NCI-H226 (cell line): ENCODE results near the gene SOX12.

Experiments used
- DNase-seq: peaks from one replicate; pipeline ENCODE4 v3.0.0-alpha.2; 2015

The SOX12 gene

DNA sequence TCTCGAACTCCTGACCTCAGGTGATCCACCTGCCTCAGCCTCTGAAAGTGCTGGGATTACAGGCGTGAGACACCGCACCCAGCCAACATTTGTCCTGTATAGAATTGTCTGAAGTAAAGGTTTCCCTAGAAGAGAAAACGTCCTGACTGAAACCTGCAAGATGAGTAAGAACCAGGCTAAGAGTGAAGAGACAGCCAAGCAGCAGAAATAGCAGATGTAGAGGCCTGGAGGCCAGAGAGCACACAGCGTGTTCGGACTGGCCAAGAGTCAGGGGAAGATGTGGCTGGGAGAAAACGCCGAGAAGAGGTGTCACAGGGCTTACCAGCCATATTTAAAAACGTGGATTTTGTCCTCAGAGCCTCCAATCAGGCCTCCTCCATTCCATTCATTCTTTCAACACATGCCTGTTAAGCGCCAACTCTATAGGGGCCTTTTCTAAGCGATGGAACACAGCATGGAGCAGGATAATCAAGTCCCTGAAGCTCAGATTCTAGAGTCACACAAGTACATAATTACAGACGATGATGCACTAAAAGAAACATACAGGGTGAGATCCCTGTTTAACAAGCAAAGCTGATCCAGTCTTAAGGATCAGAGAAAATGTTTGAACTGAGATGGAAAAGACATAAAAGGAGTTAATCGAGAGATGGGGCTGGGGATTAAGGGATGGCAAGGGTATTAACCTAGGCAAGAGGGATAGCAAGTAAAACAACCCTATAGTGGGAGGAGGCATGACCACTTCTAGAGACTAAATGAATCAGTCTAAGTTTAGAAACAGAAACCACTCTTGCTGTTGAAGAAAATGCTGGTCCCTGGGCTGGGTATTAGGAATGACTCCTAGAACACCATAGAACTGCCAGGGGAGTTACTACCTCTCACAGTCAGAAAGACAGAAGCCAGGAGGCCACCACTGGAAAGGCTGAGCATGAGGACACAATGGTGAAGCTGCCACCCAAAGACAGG is 23.2 kb upstream of the SOX12 start:
- DNase-seq = no peak

- DNase-seq = no peak
Observed at GRCh38 chr20:305745-306144, 19.6 kb upstream of the SOX12 start.

GRCh38 chr20:308427-309038 is 16.8 kb upstream of the SOX12 start:
- no peak for DNase-seq

- no peak for DNase-seq
Observed at GRCh38 chr20:309306-309840, 16.0 kb upstream of the SOX12 start.

- peak; percentile 86 for DNase-seq
Observed at GRCh38 chr20:309841-310644, 15.3 kb upstream of the SOX12 start.

DNA sequence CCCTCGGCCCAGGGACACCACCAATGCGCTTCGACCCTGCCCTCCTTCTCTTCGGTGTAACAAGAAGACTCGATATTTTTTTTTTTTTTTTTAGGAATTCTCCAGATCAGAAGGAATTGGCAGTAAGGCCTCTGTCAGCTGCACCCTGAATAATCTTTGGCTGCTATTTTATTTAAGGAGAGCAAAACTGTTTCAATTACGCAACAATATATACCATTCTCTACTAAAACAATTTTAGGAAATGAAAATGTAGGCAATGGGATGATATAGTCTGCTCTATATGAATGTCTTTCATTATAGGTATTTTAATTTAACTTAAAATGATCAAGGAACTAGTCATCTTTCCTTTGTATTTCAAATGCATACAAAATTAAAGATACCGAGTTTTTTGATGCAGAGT is 14.7 kb upstream of the SOX12 start:
- no peak for DNase-seq

GRCh38 chr20:311609-312008 is 13.7 kb upstream of the SOX12 start:
- DNase-seq = no peak

GRCh38 chr20:312067-312466 is 13.3 kb upstream of the SOX12 start:
- no peak for DNase-seq

DNA sequence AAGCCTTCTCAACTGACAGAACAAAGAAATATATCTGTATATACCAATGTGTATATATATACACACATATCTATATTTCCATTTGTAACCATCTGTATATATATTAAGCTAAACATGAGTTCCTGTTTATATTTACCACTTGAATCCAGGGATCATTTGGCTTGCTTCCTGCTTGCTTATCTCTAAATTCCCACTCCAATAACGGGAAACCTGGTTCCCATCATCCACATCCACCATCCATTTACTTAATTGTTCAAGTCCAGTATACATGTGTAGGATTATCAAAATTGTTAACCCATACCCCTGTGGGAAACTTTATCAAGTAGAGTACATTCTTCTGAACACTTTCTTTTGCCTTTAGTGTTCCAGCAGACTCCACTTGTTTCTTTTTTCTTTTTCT is 12.5 kb upstream of the SOX12 start:
- DNase-seq = no peak

DNA sequence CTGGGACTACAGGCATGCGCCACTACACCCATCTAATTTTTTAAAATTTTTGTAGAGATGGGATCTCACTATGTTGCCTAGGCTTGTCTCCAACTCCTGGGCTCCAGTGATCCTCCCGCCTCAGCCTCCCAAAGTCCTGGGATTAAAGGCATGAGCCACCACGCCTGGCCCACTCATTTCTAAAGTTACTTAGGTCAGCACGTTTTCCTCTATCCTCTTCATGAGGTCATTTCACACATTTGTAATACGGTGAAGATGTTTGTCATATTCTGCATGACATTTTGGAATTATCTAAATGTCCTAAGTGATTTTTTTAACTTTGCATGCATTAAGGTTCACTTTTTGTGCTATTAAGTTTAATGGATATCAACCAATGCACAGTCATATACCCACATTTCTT is 11.9 kb upstream of the SOX12 start:
- no peak for DNase-seq

DNA sequence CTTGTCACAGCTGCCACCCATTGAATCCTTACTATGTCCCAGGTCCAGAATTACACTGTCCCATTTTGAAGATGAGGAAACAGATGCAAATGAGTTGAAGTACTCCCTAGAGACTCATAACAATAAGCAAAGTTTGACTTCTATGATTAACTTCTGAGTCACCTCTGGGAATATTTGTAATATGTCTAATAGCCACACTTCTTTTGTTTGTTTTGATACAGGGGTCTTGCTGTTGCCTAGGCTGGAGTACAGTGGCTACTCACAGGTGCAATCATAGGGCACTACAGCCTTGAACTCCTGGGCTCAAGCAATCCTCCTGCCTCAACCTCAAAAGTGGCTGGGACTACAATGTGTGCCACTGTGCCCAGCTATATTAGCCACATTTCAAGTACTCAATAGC is 11.4 kb upstream of the SOX12 start:
- DNase-seq = peak; percentile 43

DNA sequence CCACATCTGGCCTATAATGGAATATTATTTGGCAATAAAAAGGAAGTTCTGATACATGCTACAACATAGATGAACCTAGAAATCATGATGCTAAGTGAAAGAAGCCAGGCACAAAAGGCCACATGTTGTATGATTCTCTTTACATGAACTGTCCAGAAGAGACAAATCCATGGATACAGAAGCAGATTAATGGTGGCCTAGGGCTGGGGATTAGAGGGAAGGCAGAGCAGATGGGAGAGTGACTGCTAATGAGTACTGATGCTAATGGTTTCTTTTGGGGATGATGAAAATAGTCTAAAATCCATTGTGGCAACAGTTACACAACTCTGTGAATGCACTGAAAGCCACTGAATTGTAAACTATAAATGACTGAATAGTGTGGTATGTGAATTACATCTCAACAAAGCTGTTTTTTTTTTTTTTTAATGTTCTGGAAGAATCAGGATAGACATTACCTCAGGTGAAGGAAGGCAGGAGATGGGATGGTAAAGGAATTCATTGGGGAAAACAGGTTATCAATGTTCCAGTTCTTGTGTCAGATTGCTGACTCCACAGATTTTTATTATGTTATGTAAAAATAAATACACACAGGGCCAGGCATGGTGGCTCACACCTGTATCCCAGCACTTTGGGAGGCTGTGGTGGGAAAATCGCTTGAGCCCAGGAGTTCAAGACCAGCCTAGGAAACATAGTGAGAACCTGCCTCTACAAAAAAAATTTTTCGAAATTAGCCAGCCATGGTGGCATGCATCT is 8.9 kb upstream of the SOX12 start:
- DNase-seq = no peak

DNA sequence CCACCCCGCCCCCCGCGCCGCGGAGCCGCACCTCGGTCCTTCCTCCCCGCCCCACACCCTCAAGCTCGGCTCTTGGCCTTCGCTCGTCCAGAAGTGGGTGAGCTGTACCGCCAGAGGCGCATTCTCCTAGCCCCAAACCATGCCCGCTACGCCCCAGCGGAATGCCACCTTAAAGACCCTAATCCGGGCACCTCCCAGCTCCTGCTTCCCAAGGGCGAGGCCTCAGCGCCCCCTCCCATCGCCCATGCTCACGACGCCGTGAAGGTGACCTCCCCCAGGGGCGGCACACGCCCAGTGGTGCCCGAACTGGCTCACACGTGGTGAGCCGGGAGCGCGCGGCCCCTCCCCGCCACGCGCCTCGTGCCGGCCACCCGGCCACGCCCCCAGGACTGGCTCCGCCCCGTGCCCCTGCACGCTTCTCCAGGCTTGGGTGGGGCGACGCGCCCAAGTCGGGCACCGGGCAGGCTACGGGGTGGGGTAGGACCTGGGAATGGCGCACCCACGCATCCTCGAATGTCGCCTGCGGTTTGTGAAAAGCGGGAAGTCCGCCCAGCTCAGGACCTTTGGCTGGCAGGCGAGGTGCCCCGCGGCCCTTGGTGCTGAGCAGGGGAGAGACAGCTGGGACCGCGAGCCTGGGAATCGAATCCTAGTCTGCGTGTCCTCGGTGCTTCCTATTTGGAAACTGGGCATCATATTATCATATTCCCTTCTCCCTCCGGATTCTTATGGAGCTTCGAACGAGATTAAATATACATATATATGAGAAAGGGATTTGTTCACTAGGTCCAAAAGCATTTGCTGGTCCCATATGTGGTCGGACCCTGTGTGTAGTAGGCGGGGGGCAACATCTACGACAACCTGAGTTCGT is 941 bp upstream of the SOX12 start:
- DNase-seq = peak; percentile 61

DNA sequence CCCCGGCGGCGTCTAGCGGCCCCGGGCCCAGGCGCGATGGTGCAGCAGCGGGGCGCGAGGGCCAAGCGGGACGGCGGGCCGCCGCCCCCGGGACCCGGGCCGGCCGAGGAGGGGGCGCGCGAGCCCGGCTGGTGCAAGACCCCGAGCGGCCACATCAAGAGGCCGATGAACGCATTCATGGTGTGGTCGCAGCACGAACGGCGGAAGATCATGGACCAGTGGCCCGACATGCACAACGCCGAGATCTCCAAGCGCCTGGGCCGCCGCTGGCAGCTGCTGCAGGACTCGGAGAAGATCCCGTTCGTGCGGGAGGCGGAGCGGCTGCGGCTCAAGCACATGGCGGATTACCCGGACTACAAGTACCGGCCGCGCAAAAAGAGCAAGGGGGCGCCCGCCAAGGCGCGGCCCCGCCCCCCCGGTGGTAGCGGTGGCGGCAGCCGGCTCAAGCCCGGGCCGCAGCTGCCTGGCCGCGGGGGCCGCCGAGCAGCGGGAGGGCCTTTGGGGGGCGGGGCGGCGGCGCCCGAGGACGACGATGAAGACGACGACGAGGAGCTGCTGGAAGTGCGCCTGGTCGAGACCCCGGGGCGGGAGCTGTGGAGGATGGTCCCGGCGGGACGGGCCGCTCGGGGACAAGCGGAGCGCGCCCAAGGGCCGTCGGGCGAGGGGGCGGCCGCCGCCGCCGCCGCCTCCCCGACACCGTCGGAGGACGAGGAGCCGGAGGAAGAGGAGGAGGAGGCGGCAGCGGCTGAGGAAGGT is 715 bp downstream of the SOX12 start:
- peak; percentile 7 for DNase-seq

- DNase-seq = no peak
Observed at GRCh38 chr20:326645-327185, 1.4 kb downstream of the SOX12 start.

GRCh38 chr20:327186-328026 is 2.1 kb downstream of the SOX12 start:
- DNase-seq = peak; percentile 71

GRCh38 chr20:328027-328974 is 2.9 kb downstream of the SOX12 start:
- DNase-seq = no peak
